ENCODE results near the gene IDH3B. TPM values are rescaled to one million over a fixed set of nuclear protein-coding genes. Genes with fewer than 3 reads are reported as not detected.

Gene IDH3B
- total and polyA plus RNA-seq, 2 donors (not counting 3 experiments of a cell fraction or from before 2014, with no cell fraction given), result 86.9 to 177 TPM

DNA sequence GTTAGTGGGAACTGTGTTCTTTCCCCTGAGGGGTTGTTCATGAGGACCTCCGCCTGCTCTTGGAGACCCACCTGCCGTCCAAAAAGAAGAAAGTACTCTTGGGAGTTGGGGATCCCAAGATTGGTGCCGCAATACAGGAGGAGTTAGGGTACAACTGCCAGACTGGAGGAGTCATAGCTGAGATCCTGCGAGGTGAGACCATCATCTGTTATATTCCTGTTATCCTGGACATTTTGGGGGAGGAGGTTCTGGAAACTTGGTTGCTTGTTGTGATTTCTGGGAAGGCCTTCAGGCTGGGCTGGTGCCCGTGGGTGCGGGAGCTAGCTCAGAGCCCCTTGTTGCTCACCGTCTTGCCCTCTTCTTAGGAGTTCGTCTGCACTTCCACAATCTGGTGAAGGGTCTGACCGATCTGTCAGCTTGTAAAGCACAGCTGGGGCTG lies 9.6 kb downstream of the IDH3B start:
- dilution Hi-C loops (cut with MboI; ENCODE audit: extremely low pct_ligation_motif_present, low sequenced_read_pairs), result no loop called here
- no peak for TF ChIP-seq EZH2 (IDR thresholded peaks at IDR 0.05; ENCODE audit: borderline replicate concordance, low read depth, low read length, severe bottlenecking)
- no peak for TF ChIP-seq MYC (IDR thresholded peaks at IDR 0.05; ENCODE audit: low read depth, low read length)
- TF ChIP-seq, protein P1, sequence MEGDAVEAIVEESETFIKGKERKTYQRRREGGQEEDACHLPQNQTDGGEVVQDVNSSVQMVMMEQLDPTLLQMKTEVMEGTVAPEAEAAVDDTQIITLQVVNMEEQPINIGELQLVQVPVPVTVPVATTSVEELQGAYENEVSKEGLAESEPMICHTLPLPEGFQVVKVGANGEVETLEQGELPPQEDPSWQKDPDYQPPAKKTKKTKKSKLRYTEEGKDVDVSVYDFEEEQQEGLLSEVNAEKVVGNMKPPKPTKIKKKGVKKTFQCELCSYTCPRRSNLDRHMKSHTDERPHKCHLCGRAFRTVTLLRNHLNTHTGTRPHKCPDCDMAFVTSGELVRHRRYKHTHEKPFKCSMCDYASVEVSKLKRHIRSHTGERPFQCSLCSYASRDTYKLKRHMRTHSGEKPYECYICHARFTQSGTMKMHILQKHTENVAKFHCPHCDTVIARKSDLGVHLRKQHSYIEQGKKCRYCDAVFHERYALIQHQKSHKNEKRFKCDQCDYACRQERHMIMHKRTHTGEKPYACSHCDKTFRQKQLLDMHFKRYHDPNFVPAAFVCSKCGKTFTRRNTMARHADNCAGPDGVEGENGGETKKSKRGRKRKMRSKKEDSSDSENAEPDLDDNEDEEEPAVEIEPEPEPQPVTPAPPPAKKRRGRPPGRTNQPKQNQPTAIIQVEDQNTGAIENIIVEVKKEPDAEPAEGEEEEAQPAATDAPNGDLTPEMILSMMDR (IDR thresholded peaks at IDR 0.05; ENCODE audit: extremely low read depth in 1 of 2, insufficient read depth in 1 of 2, low read depth in 1 of 2, low read length in 2 of 2), result no peak
- TF ChIP-seq POLR2A (IDR thresholded peaks at IDR 0.05; ENCODE audit: low read depth, low read length), result no peak
- no peak for TF ChIP-seq GATA2 (IDR thresholded peaks at IDR 0.05; ENCODE audit: insufficient read depth, insufficient read length, low read depth, low read length)
- no peak for TF ChIP-seq POLR2AphosphoS5 (IDR thresholded peaks at IDR 0.05; ENCODE audit: insufficient read depth, low read depth, low read length)
- TF ChIP-seq, protein P2, sequence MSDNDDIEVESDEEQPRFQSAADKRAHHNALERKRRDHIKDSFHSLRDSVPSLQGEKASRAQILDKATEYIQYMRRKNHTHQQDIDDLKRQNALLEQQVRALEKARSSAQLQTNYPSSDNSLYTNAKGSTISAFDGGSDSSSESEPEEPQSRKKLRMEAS (IDR thresholded peaks at IDR 0.05; ENCODE audit: insufficient read depth, insufficient read length), result no peak
- TF ChIP-seq JUN (IDR thresholded peaks at IDR 0.05; ENCODE audit: borderline replicate concordance, insufficient read depth, insufficient read length, low read depth), result no peak
- no peak for TF ChIP-seq FOS (IDR thresholded peaks at IDR 0.05; ENCODE audit: borderline replicate concordance, insufficient read depth, low read length)
- Histone ChIP-seq H2AFZ (ENCODE audit: low read depth, low read length) (no peak overlapping the region), H3K9me1 (replicated peaks; ENCODE audit: control insufficient read depth, extremely low read depth, insufficient read depth, low read length) (no peaks in the 10 kb centered on the region), H3K4me2 (ENCODE audit: insufficient read depth, low read length) (peak overlapping the region; percentile 68), H3K4me1 (ENCODE audit: control insufficient read depth, extremely low read depth, insufficient read depth, low read length) (peaks cover 25% of the 10 kb centered on the region), H3K36me3 (ENCODE audit: control insufficient read depth in 2 of 2, extremely low read depth in 1 of 2, insufficient read depth in 2 of 2, low read length in 2 of 2) (peaks cover 33 to 44% of the 10 kb centered on the region in 2 experiments), H3K9ac (replicated peaks; ENCODE audit: extremely low read depth, insufficient read depth, low read length) (no peak overlapping the region), H4K20me1 (replicated peaks; ENCODE audit: control insufficient read depth, extremely low read depth, insufficient read depth, low read length) (peaks cover 3% of the 10 kb centered on the region), H3K79me2 (ENCODE audit: control insufficient read depth, insufficient read depth, low read length) (peaks cover 58% of the 10 kb centered on the region), H3K4me3 (replicated peaks in 1 of 3; ENCODE audit: insufficient read depth in 1 of 3, low read depth in 1 of 3, low read length in 3 of 3) (peak overlapping the region in 1 of 3 experiments; percentile 98), H3K9me3 (replicated peaks; ENCODE audit: control insufficient read depth, insufficient read depth, low read length) (no peaks in the 10 kb centered on the region), H3K27ac (ENCODE audit: insufficient read depth, low read depth, low read length) (no peak overlapping the region), H3K27me3 (ENCODE audit: control insufficient read depth in 2 of 2, insufficient read depth in 2 of 2, low read length in 2 of 2) (no peaks in the 10 kb centered on the region)
- FAIRE-seq (no peak), DNase-seq (ENCODE audit: low read depth, low spot score) (no peak)
- POLR2A ChIA-PET, result interaction anchor here (0.8 kb wide), 1 partner anchor 10 kb away, joined by 3 read pairs; the partner anchor contains the start of gene IDH3B
- BruUV-seq (replicated peaks), result no TSS peak
- intact Hi-C loops (cut with micrococcal nuclease), result loop anchor here (5.0 to 10.0 kb wide), 2 partner anchors 147 to 550 kb away; partner anchors contain the start of genes STK35 and ZNF343
- CTCF ChIA-PET, result no interaction called here
